ENCODE results near the gene TMEFF2.

TMEFF2 gene

DNA sequence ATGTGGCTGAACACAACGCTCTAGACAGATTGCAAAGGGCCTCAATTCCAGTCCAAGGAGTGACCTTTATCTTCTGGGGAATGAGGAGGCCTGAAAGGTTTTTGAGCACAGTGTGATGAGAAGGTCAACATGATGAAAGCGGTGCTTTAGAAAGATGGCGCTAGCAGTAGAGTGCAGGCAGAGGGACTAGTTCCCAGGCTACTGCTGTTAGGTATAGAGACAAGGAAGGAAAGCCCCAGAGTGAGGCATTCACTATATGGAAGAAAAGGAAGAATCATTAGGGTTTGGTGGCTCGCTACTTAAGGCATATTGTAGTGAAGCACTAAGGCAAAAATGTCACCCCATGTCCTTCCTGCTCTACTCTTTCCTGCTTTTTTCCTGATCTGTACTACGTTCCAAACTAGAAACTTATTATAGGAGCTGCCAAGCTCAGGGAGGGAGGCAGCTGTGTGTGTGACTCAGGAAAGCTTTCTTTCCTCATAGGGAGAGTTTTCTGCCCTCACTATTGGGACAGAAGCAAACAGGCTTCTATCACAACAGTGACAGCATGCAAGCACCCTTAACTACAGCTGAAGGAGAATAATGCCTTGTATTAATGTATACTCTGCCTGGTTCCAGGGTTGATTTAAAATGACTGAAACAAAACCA is 187.0 kb downstream of the TMEFF2 start:
- DNase-seq = no peak

DNA sequence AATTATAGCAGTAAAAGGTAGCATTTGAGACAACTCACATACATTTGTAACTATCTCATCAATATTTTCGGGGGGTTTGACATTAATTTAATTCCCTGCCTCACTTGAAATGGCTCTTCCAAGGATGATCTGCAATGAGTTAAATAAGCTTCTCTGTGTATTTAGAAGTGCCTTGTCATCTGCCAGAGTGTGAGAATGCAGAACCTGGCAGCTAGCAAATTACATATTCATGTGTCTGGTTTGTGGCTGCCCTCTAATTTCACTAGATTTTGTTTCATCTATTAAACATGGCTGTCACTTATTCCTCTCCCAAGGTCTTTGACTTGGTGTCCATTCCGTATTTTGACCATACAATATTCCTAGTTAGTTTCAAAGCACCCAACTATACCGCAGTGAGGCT is 189.5 kb downstream of the TMEFF2 start:
- DNase-seq = no peak

DNA sequence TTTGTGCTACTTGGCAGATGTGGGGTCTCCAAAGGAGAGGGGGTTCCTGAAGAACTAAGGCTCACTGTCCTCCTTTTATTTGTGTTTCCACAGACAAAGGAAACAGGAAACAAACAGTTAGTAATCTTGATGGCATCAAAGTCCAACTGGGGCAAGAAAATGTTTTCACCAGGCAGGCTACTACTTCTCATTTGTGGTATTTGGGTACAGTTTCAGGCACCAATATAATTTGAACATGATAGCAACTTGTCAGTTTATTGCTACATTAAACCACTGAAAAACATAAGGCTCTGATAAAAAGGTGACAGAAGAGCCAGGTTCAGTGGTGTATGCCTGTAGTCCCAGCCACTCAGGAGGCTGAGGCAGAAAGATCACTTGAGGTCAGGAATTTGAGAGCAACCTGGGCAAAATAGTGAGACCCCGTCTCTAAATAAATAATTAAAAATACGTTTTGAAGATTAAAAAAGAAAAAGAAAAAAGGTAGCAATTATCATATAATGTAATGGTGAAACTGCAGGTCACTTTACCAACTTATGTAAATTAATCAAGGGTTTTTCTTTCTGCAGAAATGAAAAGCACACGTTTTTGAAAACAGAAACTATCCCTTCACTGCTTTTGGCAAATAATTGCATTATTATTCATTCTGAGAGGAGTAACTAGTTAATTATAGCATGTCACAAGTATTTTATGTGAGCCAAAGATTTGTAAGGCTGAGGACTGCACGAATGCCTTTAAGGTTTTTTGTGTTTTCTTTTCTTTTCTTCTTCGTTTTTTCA is 190.4 kb downstream of the TMEFF2 start:
- no peak for DNase-seq

DNA sequence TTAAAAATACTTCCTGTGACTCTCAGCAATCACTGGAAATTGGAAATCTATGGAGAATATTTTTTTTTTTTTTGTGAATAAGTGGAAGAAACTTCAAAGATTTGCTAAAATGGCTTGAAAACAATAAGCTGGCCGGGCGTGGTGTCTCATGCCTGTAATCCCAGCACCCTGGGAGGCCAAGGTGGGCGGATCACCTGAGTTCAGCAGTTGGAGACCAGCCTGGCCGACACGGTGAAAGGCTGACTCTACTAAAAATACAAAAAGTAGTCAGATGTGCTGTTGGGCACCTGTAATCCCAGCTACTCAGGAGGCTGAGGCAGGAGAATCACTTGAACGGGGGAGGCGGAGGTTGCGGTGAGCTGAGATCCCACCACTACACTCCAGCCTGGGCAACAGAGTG is 192.3 kb downstream of the TMEFF2 start:
- no peak for DNase-seq

DNA sequence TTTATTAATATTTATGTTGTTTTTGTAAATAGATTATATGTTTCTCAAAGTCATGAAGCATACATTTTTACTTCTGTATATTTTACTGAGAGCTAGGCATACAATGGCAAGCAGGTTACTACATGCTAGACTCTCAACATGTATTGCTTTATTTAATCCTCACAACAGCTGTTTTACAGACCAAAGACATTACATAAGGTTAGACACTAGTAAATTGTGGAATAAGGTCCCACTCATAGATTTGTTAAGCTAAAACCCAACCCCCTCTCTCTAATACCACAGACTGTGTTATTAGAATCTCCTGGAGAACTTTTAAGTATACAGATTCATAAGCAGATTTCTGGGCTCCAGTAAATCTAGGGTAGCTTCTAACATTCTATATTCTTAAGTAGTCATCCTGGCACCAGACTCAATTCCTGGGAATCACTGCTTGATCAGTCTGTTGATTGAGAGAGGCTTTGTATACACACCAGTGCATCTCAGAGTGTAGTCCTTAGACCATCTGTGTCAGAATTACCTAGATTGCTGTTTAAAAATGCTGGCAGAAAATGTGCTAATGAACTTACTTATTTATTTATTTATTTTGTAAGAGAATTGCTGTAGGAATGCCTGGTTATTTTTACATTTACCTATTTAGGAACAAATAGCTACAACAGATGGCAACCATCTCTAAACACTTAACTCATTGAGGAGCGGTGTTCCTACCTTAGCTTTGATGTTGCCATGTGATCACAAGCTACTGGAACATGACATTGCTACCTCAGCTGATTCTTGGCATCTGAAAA is 194.3 kb downstream of the TMEFF2 start:
- DNase-seq = no peak

DNA sequence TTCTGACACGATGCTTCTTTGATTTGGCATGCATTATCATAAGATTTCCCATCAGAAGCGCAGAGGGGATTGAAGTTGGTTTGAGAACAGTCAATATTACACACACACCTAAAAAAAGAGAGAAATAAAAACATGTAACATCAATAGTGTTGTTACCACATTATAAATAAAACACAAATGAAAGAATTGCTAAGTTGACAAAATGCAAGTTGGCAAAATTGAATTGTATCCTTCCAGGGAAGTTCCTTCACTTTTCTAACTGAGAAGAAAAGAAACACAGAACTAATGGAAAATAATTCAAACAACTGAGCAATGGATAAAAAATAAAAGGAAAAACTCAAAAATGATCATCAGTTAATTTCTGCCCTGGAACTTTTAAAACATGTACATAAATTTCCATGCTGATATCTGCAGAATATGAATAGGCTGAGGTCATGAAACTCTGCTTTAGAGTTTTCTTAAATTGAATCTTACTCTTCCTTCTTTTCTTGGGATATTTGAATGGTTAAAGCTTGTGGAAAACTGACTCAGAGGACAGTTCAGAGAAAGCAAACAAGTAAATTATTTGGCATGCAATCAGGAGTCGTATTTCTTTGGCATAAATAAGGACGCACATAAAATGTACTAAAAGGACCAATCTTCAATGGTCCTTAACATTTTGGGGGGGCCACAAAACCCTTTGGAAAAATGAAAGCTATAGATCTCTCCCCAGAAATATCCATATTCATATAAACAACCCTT is 195.5 kb downstream of the TMEFF2 start:
- no peak for DNase-seq

DNA sequence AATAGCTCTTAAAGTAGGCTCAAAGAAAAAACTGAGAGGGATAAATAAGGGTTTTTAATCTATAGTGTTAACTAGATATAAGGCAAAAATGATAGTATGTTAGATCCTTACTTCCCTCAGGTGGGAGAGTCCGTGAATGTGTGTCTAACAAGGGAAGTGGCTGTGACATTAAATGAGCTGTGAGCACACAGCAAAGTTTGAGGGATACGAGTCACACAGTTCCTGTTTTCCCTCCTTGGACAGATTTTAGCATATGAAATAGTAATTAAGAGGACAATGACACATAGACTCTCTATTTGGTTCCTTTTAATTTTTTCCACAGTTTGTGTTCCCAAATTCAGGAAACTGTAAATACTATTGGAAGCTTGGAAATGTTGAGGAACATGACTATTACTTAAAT is 199.4 kb downstream of the TMEFF2 start:
- DNase-seq = peak; percentile 10 to 59 (median 42)

DNA sequence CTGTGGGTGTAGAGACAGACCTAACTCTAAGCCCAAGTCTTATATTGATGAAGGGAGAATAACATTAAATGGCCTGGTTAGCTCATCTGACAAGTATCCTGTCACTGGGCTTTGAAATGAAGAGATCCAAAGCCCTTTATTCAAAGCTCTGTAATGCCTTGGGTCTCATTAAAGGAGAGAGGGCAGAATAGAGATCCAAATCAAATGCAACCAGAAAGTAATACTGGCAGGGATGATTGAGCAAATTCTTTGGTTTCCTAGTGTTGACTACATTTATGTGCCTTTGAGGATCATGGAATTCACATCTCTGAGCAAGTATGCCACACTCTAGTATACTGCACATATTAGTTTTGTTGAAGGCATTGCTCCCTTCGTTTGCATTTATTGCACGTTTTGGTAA is 200.0 kb downstream of the TMEFF2 start:
- no peak for DNase-seq

DNA sequence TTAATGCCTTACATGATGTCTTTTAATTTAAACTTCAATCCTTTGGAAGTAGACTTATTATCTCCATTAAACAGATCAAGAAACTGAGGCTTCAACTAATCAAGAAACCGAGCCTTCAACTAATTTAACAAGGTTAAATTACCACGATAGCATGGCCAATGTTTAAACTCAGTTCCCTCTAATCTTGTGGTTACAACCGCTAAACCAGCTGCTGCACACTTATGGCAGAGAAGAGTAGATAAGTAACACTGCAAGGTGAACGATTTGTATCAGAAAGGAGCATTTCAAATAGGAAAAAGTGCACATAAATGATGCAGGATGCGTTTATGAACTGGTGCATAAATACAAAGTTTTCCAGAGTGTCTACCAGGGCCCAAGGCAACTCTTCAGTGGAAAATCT is 203.3 kb downstream of the TMEFF2 start:
- no peak for DNase-seq

DNA sequence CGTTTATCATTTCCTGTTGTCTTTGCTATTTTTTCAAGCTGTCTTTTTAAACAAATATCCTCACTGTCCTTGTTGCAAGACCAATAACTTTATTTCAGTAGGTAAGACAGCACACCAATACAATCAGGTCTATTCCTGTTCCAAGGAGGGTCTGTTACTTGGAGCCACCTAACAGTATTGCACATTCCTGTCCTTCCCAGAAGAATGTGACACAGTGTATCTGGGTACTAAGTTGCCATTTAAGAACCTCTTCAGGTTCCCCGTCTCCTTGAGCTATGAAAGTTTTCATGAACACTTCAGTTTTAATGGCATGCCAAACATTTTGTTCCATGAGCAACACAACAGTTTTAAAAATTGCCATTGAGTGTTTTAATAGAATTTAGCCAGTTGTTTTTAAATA is 209.0 kb downstream of the TMEFF2 start:
- no peak for DNase-seq

DNA sequence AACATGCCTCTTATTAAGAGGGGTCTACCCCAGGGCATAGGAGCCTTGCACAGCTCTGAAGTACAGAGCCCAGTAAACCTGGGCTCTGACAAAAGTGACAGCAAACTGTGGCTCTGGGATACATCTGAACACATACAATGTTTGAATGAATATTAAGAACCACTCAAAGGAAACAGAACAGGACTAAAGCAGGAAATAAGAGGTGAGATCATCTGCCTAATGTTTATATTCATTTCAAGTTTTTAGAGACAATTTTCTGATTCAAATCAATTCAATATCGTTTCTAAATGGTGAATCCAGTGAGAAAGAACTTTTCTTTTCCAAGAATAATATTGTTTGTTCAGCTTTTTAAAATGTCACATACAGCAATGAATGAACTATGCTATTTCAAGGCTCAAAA is 211.1 kb downstream of the TMEFF2 start:
- DNase-seq = no peak

DNA sequence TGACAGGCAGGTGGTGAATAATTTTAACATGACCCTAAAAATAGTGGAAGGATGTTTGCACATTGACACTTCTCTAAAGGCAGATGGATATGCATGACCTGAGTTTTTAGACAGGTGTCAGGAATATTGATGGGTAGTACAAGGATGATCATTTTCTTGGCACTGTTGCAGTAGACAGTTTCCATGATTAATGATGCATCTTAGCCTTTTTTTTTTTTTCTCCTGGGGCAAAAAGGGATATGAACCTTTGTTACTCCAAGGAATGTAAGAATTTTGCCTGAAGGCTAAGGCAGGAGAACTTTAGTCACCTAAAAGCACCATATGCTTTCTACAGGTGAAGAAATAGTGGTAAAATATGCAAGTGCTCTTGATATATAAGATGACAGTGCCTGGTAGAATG is 211.5 kb downstream of the TMEFF2 start:
- DNase-seq = no peak

DNA sequence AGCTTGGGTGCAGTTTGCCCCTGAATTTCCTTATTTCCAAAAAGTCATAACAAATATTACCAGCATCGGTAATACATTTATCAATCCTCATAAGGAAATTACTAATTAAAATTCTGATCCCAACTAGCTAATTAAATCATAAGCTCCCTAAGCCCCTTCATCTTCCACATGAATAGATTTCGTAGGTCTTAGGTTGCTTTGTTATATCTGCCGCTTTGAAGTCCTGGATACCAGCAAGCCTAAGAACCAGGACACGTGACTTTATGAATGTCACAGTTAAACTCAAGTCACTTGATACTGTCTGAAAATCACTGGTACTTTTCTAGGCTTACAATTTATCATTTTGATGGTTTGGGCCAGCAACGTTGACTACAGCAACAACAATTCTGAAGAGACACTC is 213.0 kb downstream of the TMEFF2 start:
- DNase-seq = no peak

DNA sequence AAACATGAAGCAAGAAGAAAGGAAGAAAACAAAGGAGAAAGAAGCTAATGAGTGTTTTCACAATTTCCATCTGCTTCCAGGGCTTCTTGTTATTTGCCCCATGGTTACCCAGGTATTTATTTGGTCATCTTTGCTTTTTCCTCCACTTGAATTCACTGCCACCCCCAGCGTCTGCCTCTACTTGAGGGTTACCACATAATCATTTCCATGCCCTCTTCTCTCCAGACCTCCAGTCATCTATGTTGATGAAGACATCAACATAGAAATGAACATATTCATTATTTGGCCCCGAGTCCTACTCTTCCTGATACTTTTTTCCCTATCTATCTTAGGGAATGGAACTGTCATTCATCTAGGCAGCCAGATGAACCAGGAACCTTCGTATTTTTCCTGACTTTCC is 214.2 kb downstream of the TMEFF2 start:
- DNase-seq = no peak

DNA sequence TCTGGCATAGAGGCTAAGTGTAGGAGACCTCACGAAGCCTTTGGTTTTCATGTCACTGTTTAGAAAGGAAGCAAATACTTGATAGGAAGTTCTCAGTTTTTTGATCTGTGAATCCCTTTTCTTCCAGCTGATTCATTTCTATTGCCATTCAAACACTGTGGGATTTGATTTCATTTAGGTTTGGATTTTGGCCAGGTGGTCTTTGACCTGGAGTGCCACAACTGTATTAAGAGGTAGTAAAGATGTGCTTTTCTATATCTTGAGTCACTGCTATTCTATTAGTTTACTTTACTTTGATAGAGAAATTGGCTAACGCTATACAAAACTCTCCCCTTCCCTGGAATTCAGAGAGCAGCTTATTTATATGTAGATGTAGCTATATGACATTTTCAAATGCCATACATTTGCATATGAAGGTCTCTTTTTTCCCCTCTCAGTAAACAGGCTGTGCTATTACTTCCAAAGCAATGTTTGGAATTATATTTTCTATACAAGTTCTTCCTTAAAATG is 215.5 kb downstream of the TMEFF2 start:
- no peak for DNase-seq

DNA sequence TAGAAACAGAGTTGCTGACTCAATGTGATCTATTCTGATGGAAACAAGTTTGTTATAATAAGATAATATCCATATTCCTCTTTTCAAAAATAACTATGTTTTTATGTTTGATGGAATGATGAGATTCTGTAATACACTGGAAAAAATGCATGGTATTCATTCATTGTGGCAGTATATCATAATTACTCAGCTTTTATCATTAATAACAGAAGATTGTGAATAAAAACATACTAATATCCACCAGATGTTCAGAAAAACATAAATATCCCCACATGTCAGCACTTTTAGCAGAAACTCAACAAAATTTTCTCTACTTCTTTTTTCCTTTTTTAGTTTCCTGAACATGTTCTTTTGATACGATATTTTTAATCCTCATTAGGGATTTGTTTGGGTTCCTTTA is 217.0 kb downstream of the TMEFF2 start:
- DNase-seq = no peak

DNA sequence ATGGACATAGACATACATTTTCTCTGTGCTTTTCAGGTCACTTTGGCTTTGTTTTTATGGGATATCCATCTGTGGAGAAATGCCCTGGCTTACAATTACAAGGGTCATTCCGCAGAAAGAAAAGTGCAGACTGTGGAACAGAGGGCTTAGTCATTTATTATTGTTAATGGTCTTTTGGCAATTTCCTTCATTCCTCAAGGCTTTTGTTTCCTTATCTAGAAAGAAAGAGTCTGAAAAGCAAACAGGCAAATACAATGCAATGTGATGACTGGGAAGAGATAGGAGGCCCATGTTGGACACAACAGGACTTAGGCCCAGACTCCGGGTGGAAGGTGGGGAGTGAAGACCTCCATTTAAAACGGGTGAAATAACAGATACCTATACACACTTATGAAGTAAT is 218.3 kb downstream of the TMEFF2 start:
- DNase-seq = no peak

DNA sequence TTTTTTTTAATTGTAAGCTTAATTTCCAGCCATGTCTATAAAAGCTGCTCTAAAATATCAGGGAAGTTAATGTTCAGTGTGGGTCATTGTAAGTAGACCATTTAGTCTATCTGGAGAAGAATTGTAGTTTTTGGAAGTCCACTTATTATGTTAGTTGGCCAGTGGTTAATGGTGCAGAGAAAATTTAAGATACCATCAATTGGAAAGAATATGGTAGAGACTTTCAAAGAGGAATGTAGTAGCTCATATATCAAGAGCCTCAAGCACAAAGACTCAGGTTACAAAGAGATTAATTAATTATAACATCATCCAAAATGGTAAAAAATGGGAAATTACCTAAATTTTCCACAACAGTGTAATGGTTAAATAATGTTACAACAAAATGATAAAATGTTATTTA is 220.1 kb downstream of the TMEFF2 start:
- DNase-seq = no peak

DNA sequence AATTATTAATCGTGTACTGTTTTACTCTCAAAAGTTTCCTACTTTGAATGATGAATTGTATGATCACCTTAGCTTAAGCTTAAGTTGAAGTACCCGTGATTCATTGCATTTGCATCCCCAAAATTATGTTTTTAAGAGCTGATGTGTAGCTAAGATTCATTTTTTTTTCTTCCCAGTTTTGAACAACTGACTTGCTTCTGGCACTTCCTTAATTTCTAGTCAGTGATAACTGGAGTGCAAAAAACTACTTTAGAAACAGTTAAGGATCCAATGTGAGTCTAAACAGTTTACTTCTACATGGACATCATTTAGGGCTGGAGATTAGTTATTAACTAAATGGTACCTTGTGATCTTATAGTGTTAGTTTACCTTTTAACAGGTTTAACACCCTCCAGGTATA is 223.9 kb downstream of the TMEFF2 start:
- no peak for DNase-seq

DNA sequence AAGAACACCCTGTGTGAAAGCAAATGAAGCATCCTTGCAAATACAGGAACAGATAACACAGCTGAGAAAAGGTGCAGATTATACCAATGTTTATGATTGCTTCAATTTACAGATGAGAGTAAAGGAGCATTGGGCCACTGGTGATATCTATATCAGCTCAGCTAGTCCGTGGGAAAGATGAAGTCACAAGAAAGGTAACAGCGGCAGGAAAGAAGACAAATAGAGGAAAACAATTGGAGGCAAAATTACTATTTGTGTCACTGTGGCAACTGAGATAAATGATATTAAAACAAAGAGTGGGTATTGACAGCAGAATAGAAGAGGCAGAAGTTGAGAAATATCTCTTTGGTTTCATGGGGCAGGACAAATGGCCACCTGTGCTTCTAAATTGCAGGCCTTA is 226.6 kb downstream of the TMEFF2 start:
- no peak for DNase-seq

DNA sequence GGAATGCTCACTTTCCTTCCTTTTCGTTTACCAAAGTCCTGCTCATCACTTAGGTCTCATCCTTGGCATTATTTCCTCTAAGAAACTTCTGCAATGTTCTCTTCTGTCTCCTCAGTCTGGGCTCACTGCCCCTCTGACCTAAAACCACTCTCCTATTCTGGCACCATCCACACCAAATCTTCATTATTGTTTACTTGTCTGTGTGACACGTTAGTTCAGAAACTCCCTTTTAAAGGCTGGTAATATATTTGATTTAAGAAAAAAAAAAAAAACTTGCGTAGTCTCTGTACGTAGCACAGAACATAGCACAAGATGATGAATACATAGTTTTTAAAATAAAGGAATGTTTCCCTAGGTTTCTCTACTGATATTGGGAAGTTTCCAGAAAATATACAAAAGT is 229.0 kb downstream of the TMEFF2 start:
- DNase-seq = no peak

DNA sequence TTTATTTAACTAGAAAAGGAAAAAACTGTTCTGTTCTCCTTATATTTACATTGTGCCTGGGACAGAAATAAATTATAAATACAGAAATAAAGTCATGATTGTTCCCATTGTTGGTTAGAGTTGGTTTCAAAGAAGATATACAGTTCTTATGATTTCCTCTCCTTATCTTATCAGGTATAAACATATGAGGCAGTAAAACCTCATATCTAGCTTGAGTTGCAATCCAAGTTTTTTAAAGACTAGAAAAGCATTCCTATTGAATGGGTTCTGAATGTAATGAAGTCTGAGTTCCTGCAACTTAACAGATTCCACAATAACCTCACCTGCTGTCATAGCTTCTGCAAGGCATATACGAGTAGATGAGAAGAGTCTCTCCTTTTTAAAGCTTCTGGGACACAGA is 233.2 kb downstream of the TMEFF2 start:
- no peak for DNase-seq

DNA sequence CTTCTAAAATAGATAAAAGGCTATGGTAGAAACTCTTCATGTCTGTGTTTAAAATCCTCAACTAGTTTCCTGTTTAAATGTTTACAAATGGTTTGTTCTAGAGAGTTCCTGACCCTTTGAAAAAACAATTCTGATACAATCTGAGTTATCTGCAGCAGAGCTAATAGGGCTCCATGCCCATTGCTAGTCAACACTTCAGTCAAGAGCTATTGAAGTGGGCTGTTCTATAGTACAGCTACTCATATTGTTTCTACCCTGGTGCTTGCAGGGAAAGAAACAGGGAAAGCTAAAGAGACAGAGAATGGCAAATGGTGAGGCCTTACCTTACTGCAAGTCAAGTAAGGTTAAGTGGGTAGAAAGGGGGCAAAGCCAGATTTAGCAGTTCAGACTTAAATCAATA is 235.5 kb downstream of the TMEFF2 start:
- no peak for DNase-seq
